Skeletal muscle cell (primary cell): ENCODE measurements around the gene DMWD.
"Not testable (repeated sequence)": the region's sequence is repeated elsewhere in the genome, so short reads cannot be mapped to it uniquely, and the experiment has no call there.

Experiments used
- DNase-seq: peaks from one replicate; pipeline ENCODE4 v3.0.0-alpha.2; 2010; ENCODE audit warnings: low read depth
- H3K4me3 ChIP-seq: 2 replicates; pipeline ENCODE4 v1.5.1; 2011; ENCODE audit warnings: low read depth, mild to moderate bottlenecking, control low read depth, low read length, moderate library complexity

Gene DMWD

GRCh38 chr19:45762870-45763631, 29.6 kb downstream of the DMWD start:
- no peak overlapping the region for H3K4me3 ChIP-seq
- no peak for DNase-seq

DNA sequence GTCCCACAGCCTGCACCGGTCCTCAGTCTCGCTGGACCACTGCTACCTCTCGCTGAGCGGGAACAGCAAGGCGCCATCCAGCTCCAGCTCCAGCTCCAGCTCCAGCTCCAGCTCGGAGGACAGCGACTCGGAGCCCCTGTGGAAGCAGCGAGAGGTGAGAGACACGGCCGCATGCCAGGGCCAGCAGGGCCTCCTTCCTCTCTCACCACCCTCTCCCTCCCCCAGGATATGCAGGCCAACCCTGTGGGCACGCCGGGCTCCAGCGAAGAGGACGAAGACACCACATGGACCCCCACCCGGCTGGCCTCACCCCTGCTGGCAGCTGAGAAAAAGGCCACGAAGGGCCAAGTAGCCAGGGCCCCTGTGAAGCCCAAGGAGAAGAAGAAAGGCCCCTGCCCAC, 30.9 kb downstream of the DMWD start:
- no peak for DNase-seq
- H3K4me3 ChIP-seq: no peak overlapping the region

- H3K4me3 ChIP-seq: no peak overlapping the region
- no peak for DNase-seq
These were observed 33.7 kb downstream of the DMWD start for GRCh38 chr19:45758921-45759320.

DNA sequence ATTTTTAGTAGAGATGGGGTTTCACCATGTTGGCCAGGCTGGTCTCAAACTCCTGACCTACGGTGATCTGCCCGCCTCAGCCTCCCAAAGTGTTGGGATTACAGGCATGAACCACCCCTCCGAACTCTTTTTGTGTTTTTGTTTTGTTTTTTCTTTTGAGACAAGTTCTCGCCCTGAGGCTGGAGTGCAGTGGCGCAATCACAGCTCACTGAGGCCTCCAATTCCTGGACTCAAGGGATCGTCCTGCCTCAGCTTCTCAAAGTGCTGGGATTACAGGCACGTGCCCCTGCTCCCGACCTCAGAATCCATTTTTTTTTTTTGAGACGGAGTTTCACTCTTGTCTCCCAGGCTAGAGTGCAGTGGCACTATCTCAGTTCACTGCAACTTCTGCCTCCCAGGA, 35.0 kb downstream of the DMWD start:
- DNase-seq: no peak

GRCh38 chr19:45754323-45754722, 38.3 kb downstream of the DMWD start:
- no peak for DNase-seq
- H3K4me3 ChIP-seq: no peak overlapping the region

More for the DNA sequence above, 35.0 kb downstream of the DMWD start:
- no peak overlapping the region for H3K4me3 ChIP-seq

- no peak for DNase-seq
- no peak overlapping the region for H3K4me3 ChIP-seq
These were observed 39.1 kb downstream of the DMWD start for GRCh38 chr19:45753548-45753947.

- DNase-seq: no peak
- H3K4me3 ChIP-seq: no peak overlapping the region
These were observed 40.0 kb downstream of the DMWD start for GRCh38 chr19:45752639-45753038.

DNA sequence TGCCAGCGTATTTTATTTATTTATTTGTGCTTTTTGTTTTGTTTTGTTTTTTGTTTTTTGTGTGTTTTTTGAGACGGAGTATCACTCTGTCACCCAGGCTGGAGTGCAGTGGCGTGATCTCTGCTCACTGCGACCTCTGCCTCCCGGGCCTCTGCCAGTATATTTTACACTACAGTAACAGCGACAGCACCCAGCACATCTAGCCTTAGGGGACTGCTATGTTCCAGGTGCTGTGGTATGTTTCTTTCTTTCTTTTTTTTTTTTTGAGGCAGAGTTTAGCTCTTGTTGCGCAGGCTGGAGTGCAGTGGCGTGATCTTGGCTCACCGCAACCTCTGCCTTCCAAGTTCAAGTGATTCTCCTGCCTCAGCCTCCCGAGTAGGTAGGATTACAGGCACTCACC, 41.2 kb downstream of the DMWD start:
- DNase-seq, H3K4me3 ChIP-seq: not testable (repeated sequence)

GRCh38 chr19:45747513-45747912, 45.1 kb downstream of the DMWD start:
- DNase-seq: no peak
- no peak overlapping the region for H3K4me3 ChIP-seq

DNA sequence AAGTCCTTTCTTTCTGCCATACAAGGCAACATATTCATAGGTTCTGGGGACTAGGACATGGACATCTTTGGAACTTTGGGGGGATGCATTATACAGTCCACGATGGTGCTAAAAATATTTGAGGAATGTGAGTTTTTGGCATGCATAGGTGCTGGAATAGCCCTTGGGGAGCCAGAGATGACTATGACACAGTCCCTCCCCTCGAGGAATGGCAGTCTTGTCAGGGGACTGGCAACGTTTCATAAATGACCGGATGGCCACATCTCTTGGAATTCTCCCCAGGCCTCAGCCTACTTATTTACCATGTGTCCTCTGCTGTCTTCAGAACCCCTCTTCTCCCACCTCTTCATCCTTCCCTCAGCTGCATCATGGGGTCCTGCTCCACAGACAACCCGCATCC, 45.8 kb downstream of the DMWD start:
- no peak overlapping the region for H3K4me3 ChIP-seq
- no peak for DNase-seq

GRCh38 chr19:45745606-45746005, 47.0 kb downstream of the DMWD start:
- no peak overlapping the region for H3K4me3 ChIP-seq
- DNase-seq: no peak

GRCh38 chr19:45742969-45743368, 49.7 kb downstream of the DMWD start:
- no peak for DNase-seq
- no peak overlapping the region for H3K4me3 ChIP-seq

DNA sequence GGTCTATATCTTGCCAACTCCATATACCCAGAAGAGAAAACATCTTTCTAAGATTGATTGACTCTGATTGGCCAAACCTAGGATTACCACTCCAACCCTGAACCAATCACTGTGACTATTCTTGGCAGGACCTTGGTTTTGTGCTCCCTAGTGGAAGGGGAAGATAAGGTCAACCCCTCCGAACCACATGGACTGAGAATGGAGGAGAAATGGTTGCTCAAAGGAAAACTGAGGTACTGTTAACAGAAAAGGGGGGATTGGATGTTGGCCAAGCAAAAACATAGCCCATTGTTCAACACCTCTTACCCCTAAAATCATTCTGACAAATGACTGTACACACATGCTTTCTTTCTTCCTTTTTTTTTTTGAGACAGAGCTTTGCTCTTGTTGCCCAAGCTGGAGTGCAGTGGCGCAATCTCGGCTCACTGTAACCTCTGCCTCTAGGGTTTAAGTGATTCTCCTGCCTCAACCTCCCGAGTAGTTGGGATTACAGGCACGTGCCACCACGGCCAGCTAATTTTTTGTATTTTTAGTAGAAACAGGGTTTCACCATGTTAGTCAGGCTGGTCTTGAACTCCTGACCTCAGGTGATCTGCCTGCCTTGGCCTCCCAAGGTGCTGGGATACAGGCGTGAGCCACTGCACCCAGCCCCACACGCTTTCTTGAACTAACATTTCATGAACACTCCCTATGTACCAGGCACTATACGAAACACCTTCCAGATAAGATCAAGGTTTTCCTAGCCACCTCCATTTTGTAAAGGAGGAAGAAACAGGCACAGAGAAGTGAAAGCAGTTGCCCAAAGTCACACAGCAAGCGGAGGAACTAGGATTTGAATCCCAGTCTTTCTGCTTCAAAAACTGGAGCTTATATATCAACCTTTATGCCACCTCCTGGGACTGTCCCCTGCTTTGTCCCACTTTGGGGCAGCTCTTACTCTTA, 52.9 kb downstream of the DMWD start:
- DNase-seq: no peak
- no peak overlapping the region for H3K4me3 ChIP-seq

DNA sequence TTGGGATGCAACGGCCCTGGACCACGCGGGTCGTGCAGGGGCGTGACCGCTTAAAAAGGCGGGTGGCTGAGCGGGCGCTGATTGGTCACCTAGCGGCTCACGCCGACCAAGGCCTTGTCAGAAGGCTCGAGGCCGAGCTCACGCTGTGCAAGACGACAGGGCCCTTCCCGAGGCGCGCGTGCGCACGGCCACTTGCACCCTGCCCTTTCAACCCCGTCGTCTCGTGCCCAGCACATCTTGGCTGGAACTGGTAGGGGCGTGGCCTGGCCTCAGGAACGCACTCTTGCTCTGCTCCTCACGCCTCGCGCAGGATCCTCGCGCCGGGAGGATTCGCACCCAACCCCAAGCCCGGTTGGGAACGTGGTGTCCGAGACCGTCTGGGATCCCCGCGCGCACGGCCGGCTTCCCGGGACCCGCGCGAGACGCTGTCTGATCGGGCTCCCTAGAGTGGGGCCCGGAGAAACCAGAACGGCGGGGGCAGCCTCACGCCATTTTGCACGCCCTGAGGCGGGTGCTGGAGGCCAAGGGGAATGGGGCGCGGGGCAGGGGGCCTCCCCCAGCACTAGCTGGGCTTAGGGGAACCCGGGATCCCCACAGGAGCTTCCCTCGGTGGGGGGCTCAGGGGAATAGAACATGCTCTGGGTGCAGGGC, 59.4 kb downstream of the DMWD start, which contains the start of gene MEIOSIN:
Gene MEIOSIN, plus strand, starts transcription at position 280 of the 651 bp plus-strand sequence. CDS start 1,938 bp downstream, outside the sequence.
- no peak within 1 kb of the TSS for H3K4me3 ChIP-seq
- no peak for DNase-seq
